Astrocyte of the cerebellum (primary cell): ENCODE measurements around the gene PROP1.

Experiments used
- DNase-seq: peaks from one replicate; pipeline ENCODE4 v3.0.0-alpha.2; 2011; ENCODE audit warnings: low read depth
- H3K4me3 ChIP-seq: 2 replicates; pipeline ENCODE4 v1.5.1; 2011; ENCODE audit warnings: mild to moderate bottlenecking, low read depth, low read length, moderate library complexity
- in situ Hi-C: cut with HindIII; loops from 2 replicates; pipeline ENCODE4 v1.10.0; 2017; ENCODE audit warnings: low sequenced_read_pairs
- TF ChIP-seq, protein P1 (sequence below): IDR thresholded peaks from 2 replicates; pipeline ENCODE4 v1.5.1; 2012; ENCODE audit warnings: low read length, low read depth, moderate library complexity, mild to moderate bottlenecking; ENCODE audit errors: missing control alignments

The PROP1 gene

DNA sequence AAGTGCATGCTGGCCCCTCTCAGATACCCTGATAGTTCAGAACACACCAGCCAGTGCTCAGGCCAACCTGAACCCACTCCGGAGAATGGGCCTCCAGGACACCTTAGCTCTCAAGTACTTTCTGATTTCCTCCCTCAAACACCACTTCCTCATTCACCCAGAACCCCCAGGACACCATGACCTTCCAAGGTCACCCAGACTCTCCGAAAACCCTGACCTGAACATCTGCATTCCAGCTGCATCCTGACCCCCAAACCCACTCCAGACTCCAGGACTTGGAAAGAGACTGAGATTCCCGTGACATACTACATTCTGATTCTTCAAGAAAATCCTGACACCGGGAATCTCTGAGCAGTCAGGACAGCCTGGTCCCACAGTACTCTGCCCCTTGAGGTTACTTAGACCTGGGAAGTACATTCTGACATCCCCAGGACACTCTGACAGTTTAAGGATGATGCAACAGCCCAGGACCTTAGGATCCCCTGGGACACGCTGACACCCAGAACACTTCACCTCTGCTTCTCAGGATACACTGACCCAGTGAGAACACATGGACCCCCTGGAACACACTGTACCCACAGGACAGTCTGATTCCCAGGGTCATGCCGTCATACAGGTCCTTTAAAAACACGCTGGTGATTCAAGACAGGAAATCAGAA lies 747 bp upstream of the PROP1 start:
- TF ChIP-seq, protein P1, sequence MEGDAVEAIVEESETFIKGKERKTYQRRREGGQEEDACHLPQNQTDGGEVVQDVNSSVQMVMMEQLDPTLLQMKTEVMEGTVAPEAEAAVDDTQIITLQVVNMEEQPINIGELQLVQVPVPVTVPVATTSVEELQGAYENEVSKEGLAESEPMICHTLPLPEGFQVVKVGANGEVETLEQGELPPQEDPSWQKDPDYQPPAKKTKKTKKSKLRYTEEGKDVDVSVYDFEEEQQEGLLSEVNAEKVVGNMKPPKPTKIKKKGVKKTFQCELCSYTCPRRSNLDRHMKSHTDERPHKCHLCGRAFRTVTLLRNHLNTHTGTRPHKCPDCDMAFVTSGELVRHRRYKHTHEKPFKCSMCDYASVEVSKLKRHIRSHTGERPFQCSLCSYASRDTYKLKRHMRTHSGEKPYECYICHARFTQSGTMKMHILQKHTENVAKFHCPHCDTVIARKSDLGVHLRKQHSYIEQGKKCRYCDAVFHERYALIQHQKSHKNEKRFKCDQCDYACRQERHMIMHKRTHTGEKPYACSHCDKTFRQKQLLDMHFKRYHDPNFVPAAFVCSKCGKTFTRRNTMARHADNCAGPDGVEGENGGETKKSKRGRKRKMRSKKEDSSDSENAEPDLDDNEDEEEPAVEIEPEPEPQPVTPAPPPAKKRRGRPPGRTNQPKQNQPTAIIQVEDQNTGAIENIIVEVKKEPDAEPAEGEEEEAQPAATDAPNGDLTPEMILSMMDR: no peak
- H3K4me3 ChIP-seq: no peak overlapping the region
- in situ Hi-C loops: no loop called here
- no peak for DNase-seq

DNA sequence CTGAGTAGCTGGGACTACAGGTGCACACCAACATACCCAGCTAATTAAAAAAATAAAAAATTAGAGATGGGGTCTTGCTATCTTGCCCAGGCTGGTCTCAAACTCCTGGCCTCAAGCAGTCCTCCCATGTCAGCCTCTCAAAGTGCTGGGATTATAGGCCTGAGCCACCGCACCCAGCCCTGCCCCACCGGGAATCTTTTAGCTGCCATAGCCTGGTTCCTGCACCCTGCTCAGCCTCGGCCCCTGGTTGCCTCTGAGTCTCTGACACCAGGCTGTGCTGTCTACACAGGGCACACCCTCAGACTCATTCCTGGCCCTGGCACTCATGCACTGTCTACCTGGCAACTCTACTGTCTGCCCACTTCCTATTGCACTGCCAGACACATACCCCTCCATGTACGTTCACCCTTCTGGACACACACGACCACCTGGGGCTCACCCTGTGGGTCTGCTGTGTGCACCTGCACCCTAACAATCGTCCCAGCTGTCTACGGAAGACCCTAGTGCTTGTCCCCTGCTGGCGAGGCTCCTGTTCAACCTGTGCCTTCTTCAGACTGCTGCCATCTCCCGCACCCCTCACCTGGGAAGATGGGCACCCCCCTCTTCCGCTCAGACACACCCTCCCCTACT lies 1.4 kb downstream of the PROP1 start:
- in situ Hi-C loops: no loop called here
- TF ChIP-seq, protein P1: no peak
- no peak for DNase-seq

GRCh38 chr5:177994063-177994462 lies 2.0 kb downstream of the PROP1 start:
- in situ Hi-C loops: no loop called here
- DNase-seq: no peak
- H3K4me3 ChIP-seq: no peak overlapping the region
- TF ChIP-seq, protein P1: no peak

More for the DNA sequence above, 1.4 kb downstream of the PROP1 start:
- no peak overlapping the region for H3K4me3 ChIP-seq

GRCh38 chr5:177992466-177992865 lies 3.6 kb downstream of the PROP1 start:
- DNase-seq: no peak
- in situ Hi-C loops: no loop called here
- TF ChIP-seq, protein P1: no peak
- no peak overlapping the region for H3K4me3 ChIP-seq

- in situ Hi-C loops: no loop called here
- H3K4me3 ChIP-seq: no peak overlapping the region
- TF ChIP-seq, protein P1: no peak
- DNase-seq: no peak
Observed at GRCh38 chr5:177988989-177989625, 6.9 kb downstream of the PROP1 start.

DNA sequence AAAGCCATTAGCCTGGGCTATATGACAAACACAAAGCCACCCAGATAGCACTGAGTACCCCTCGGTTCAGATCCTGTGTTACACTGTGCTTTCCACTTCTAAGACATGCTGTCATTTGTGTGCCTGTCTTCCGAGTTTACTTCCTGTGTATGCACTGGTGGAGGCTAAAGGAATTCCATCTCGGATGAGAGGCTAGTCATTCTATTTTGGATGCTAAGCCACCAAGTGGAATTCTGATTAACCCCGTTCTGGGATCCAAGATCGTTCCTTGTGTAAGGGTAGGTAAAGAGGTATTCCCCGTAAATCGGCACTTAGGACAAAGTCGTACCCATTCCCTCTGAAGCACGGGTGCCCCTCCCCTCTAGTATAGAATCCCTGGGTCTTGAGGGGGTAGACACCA lies 8.7 kb downstream of the PROP1 start:
- H3K4me3 ChIP-seq: no peak overlapping the region
- no peak for DNase-seq
- in situ Hi-C loops: no loop called here
- TF ChIP-seq, protein P1: no peak
